ENCODE data around the gene GRID1. TPM values are rescaled to one million over a fixed set of nuclear protein-coding genes. Genes with fewer than 3 reads are reported as not detected.
"Not testable (repeated sequence)": the region's sequence is repeated elsewhere in the genome, so short reads cannot be mapped to it uniquely, and the experiment has no call there.

GRID1 gene
- total RNA-seq, 1 donor = not detected

DNA sequence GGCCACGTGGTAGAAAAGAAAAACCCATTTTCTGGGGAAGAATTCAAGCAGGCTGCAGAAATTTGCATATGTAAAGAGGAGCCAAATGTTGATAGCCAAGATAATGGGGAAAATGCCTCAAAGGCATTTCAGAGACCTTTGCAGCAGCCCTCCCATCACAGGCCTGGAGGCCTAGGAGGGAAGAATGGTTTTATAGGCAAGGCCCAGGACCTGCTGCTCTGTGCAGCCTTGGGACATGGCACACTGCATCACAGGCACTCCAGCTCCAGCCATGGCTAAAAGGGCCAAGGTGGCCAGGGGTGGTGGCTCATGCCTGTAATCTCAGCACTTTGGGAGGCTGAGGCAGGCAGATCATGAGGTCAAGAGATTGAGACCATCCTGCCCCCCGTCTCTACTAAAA is 128.5 kb downstream of the GRID1 start:
- H3K4me1 ChIP-seq (ENCODE audit: insufficient read depth, low read length) = peaks cover 13% of the 10 kb centered on the region
- not testable (repeated sequence) for H3K4me3 ChIP-seq (ENCODE audit: low read length); H3K27me3 ChIP-seq (ENCODE audit: insufficient read depth, low read length); H3K9me3 ChIP-seq (ENCODE audit: low read depth, low read length)

DNA sequence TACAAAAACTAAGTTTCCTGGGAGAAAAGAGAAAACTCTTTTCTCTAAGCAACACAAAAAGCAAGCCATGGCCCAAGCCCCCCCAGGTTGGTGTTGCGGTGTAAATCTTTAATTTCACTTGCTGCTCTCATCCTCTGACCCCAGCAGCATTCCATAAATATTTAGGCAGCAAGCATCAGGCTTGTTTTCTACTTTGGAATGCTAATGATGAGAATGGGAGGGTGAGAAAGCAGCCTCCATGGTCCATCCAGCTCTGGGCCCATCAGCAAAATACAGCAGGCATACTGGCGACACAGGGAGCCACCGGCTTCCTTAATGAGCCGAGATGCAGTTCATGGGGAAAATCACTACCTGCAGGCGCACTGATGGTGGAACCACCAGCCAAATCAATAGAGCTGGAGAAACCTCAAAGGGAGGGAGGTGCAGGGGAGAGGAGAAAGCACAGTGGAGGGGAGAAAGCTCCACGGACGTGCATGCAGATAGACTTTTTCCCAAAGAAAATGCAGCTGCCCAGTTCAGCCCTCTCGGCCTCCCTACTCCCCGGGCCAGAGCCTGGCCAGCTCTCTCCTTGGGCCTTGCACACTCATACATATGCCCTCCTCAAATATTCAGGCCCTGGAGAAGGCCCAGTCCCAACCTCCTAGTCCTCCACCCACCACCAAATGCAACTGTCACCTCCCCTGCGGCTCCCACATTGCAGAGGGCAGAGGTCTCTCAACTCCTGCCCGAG is 131.9 kb downstream of the GRID1 start:
- no peaks in the 10 kb centered on the region for H3K9me3 ChIP-seq (ENCODE audit: low read depth, low read length)
- H3K4me1 ChIP-seq (ENCODE audit: insufficient read depth, low read length) = peaks cover 13% of the 10 kb centered on the region
- H3K4me3 ChIP-seq (ENCODE audit: low read length) = no peak overlapping the region
- H3K27me3 ChIP-seq (ENCODE audit: insufficient read depth, low read length) = no peaks in the 10 kb centered on the region

DNA sequence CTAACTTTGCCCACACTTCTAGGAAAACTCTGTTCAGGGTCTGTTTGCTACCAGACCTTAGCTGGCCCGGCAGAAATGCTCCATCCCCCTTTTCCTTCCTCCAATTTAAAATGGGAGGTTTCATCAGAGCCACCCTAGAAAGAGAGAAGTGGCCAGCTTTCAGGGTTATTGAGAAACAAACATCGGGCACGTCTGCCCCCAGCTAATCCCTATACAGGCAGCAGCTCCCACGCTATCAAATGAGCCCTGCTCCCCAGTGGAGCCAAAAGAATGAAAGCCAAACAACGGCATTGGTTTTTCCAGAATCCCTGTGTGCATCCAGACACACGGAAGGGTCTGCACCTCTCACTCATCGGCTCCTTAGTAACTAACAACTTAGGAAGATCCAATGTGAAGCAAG is 132.5 kb downstream of the GRID1 start:
- no peak overlapping the region for H3K4me3 ChIP-seq (ENCODE audit: low read length)
- peaks cover 13% of the 10 kb centered on the region for H3K4me1 ChIP-seq (ENCODE audit: insufficient read depth, low read length)
- no peaks in the 10 kb centered on the region for H3K27me3 ChIP-seq (ENCODE audit: insufficient read depth, low read length)
- no peaks in the 10 kb centered on the region for H3K9me3 ChIP-seq (ENCODE audit: low read depth, low read length)

DNA sequence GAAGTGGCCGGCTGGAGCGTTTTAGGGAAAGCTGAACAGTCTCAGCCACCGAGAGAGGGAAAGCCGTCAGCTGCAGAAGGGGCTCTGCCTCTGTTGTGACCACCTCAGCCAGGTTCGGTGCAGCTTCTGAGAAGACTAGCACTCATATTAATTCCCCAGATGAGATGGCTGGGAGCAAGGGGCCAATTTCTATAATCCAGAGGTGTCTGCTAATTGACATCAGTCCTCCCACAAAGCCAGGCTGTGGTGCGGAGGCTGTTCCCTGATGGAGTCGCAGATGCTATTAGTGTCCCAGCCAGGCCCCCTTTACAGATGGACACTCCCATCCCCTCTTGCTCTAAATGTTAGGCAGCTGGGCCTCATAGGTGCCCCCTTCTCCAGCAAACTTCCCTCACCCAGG is 133.5 kb downstream of the GRID1 start:
- Histone ChIP-seq H3K9me3 (ENCODE audit: low read depth, low read length) (no peaks in the 10 kb centered on the region), H3K4me1 (ENCODE audit: insufficient read depth, low read length) (peaks cover 13% of the 10 kb centered on the region), H3K27me3 (ENCODE audit: insufficient read depth, low read length) (no peaks in the 10 kb centered on the region), H3K4me3 (ENCODE audit: low read length) (no peak overlapping the region)

DNA sequence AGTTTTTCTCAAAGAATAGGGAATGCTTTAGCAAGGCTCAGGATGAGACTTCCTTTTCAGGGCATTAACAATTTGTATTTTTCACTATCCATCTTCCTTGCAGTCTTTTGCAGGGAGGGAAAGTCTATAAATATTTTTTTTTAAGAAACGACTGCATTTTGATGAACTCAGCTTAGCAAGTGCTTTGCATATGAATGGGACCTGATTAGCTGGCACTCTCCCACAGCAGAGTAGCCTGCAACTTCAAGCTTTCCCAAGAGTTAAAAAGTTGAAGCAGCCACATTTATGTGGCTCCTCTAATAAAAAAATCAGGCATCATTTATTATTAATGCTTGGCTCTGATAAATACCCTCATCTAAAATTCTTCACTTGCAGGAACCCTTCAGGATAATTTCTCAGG is 134.0 kb downstream of the GRID1 start:
- no peak overlapping the region for H3K4me3 ChIP-seq (ENCODE audit: low read length)
- peaks cover 13% of the 10 kb centered on the region for H3K4me1 ChIP-seq (ENCODE audit: insufficient read depth, low read length)
- H3K27me3 ChIP-seq (ENCODE audit: insufficient read depth, low read length) = no peaks in the 10 kb centered on the region
- H3K9me3 ChIP-seq (ENCODE audit: low read depth, low read length) = no peaks in the 10 kb centered on the region

DNA sequence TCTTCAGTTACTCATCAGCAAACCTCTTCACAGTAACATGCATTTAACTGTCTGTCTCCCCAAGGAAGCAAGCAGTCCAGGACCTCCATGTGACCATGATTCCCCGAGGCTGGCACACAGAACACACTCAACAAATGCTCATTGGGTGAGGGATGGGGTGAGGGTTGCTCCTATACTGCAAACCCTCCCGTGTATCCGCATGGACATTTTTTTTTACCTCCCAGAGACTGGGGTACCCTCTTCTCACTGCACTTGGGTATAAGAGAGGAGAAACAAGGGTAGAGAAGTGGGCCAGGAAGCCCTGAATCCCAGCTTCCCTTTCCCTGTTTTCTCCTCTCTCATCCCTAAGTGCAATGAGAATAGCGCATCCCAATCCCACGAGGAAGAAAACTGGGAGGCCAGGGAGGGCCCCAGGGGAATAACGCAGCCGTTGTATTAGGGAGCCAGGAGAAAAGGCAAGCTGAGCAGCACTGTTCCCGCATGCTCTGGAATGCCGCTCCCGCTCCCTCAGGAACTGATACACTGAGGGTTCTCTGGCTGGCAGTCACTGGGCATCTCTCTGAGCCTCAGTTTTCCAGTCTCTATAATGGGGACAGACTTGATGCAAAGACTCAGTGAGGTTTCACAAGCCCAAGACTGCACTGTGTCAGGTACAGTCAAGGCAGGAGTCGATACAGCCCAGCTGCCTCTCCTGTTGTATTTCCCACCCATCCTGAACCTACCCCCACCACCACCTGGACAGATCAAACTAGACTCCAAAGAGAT is 134.6 kb downstream of the GRID1 start:
- peaks cover 13% of the 10 kb centered on the region for H3K4me1 ChIP-seq (ENCODE audit: insufficient read depth, low read length)
- no peak overlapping the region for H3K4me3 ChIP-seq (ENCODE audit: low read length)
- no peaks in the 10 kb centered on the region for H3K9me3 ChIP-seq (ENCODE audit: low read depth, low read length)
- no peaks in the 10 kb centered on the region for H3K27me3 ChIP-seq (ENCODE audit: insufficient read depth, low read length)

DNA sequence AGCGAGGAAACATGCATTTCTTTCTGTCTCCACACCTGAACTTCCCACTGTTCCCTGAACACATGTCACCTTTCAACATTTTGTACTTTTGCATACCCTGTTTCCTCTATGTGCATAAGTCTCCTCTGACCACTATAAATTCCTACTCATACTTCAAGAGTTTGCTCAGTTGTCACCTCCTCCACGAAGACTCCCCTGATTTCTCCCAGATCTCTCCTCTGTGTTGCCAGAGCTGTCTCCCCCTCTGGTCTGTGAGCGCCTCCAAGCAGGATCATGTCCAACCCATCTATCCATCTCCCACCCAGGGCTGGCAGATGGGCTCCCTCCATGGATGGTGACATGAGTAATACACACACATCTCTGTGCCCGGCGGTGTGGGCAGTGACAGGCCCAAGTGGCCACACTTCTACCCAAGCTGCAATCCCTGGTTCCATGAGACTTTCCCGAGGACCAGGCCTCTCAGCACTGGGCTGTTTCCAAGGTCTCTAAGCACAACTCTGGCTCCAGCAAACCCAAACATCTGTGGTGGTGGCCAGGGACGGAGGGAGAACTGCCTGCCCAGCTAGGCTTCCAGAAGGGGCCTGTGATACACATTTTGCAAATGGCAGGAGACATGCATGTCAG is 135.9 kb downstream of the GRID1 start:
- Histone ChIP-seq H3K4me1 (ENCODE audit: insufficient read depth, low read length) (peaks cover 15% of the 10 kb centered on the region), H3K9me3 (ENCODE audit: low read depth, low read length) (no peaks in the 10 kb centered on the region), H3K4me3 (ENCODE audit: low read length) (no peak overlapping the region), H3K27me3 (ENCODE audit: insufficient read depth, low read length) (no peaks in the 10 kb centered on the region)

DNA sequence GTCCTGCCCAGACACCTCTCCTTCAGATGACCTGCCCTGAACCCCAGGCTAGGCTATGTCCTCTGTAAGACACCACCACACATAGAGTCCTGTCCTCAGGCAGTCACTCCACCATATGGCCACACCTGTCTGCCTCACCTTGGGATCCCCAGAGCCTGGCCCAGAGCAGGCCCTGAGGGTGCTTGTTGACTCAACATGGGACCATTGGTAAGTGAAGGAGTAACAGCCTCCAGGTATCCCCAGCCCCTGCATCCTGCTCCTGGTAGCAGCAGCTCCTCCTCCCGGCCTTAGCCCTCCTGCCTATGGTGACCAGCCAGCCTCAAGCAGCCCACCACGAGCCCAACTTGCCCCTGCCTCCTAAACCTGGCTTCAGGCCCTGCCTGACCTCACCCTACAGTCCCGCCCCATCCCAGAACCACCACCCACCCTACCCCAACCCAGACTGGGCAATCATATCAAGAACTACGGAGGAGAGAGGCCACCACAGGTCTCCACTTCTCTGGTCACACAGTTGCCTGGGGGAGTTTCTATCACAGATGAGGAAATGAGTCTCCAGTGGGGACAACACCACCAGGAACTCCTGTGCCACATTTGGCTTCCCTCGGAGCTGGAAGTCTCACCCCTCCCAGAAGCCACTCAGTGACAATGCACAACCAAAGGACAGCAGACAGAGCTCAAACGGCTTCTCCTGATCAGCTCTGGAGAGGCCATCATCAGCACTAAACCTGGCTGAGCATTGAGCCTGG is 136.6 kb downstream of the GRID1 start:
- H3K4me1 ChIP-seq (ENCODE audit: insufficient read depth, low read length) = peaks cover 22% of the 10 kb centered on the region
- no peaks in the 10 kb centered on the region for H3K27me3 ChIP-seq (ENCODE audit: insufficient read depth, low read length)
- no peak overlapping the region for H3K4me3 ChIP-seq (ENCODE audit: low read length)
- no peaks in the 10 kb centered on the region for H3K9me3 ChIP-seq (ENCODE audit: low read depth, low read length)

DNA sequence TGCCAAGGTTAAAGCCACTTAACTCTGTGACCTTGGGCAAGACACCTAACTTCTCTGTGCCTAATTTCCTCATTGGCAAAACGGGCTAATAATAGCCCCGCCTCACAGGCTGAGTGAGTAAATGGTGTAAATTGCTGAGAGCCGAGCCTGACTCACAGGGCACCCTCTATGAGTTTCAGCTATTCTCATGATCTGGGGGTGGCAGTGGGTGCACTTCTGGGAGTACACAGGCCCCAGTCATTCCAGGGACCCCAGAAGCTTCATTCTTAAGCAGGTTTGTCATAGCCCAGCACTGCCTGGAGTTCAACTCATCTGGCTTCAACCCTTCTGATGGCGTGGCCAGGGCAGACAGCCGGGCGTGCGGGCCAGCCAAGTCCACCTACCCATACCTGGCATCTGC is 137.2 kb downstream of the GRID1 start:
- H3K4me1 ChIP-seq (ENCODE audit: insufficient read depth, low read length) = peaks cover 24% of the 10 kb centered on the region
- no peaks in the 10 kb centered on the region for H3K9me3 ChIP-seq (ENCODE audit: low read depth, low read length)
- no peaks in the 10 kb centered on the region for H3K27me3 ChIP-seq (ENCODE audit: insufficient read depth, low read length)
- H3K4me3 ChIP-seq (ENCODE audit: low read length) = no peak overlapping the region

DNA sequence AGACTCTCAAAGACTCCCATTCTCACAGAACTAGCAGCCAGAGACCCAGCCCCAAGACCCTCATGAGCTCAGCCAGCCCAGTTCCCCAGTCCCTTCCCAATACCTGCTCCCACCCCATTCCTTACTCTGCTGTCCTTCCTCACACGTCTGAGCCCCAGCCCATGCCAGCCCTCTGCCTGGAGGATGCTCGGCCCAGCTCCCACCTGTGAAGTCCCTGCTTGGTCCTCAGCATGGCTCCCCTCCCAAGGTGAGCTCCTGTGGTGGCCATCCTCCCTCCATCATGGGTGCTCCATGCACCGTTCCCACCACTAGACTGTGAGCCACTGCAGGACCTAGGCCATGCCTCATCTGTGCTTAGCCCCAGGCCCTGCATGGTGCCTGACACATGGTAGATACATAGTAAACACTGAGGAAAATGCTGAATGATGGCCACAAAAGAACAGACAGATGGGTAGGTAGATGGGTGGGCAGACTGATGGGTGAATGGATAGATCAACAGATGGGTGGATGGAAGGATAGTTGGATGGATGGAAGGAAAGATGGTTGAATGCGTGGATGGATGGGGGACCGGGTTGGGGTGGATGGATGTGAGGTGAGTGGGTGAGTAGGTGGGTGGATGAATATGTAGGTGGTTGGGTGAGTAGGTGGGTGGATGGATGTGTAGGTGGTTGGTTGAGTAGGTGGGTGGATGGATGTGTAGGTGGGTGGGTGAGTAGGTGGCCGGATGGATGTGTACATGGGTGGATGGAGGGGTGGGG is 138.9 kb downstream of the GRID1 start:
- peaks cover 13% of the 10 kb centered on the region for H3K4me1 ChIP-seq (ENCODE audit: insufficient read depth, low read length)
- no peaks in the 10 kb centered on the region for H3K27me3 ChIP-seq (ENCODE audit: insufficient read depth, low read length)
- no peak overlapping the region for H3K4me3 ChIP-seq (ENCODE audit: low read length)
- H3K9me3 ChIP-seq (ENCODE audit: low read depth, low read length) = no peaks in the 10 kb centered on the region

DNA sequence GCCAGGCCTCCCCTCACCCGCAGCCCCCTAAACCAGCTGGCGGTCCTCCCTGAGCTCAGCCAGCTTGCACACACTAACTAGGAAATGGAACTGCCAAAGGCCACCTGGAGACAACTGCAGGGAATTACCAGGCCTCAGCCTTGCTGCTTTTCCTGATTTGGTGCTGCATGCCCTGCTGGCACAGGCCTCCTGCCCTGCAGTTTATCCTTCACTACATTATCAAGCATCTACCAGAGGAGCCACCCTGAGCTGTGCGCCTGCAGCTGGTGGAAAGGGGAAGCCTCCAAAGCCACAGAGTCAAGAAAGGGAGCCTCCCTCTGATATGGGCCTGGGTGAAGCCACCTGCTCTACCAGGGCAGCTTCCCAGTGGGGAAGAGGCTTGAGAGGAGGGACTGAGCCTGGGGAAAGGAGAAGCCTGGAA is 139.8 kb downstream of the GRID1 start:
- no peak overlapping the region for H3K4me3 ChIP-seq (ENCODE audit: low read length)
- peaks cover 13% of the 10 kb centered on the region for H3K4me1 ChIP-seq (ENCODE audit: insufficient read depth, low read length)

DNA sequence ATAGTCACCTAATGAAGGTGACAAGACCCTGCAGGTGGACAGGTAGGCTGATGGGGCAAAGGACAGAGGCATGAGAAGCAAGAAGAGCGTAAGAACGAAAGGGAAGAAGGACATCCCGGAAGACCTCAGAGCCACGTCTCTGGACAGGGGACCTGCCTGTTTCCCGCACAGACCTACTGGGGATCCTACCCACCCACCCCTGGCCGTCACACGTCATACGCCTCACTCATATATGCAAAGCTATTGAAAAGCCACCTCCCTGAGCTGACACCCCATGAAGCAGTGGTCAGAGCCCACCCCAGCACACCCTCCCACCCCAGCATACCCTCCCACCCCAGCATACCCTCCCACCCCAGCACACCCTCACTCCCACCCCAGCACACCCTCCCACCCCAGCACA is 140.6 kb downstream of the GRID1 start:
- Histone ChIP-seq H3K4me3 (ENCODE audit: low read length) (no peak overlapping the region), H3K4me1 (ENCODE audit: insufficient read depth, low read length) (peaks cover 13% of the 10 kb centered on the region), H3K9me3 (ENCODE audit: low read depth, low read length) (no peaks in the 10 kb centered on the region), H3K27me3 (ENCODE audit: insufficient read depth, low read length) (no peaks in the 10 kb centered on the region)

More for the DNA sequence above, 139.8 kb downstream of the GRID1 start:
- Histone ChIP-seq H3K9me3 (ENCODE audit: low read depth, low read length) (no peaks in the 10 kb centered on the region), H3K27me3 (ENCODE audit: insufficient read depth, low read length) (no peaks in the 10 kb centered on the region)

DNA sequence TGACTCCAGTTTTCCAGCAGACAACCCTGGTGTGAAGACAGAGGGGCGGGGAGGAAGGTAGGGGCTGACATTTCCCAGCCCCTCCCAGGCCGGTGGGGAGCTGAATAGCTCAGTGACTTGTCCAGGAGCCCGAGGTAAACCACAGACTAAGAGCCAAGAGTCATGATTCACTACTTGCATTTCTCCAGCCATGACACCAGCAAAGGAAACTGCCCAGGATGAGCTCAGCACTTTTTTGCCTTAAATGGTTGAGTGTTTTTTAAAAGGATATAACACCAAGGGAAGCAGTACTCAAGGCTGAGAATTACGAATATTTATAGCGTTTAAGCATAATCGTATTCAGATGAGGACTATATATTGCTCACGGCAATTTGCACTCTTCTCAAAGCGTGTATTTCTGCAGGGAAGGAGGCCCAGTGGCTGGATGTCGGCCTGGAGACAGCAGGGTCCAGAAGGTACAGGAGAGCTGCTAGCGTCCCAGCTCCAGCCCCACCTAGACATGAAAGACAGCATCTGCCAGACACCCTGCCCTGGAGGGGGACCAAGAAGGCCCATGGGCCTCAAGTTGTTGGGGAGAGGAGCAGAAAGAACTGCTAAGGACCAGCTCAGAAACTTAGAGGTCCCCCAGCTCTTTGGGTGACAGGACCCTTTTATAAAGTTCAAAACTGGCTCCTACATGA is 141.4 kb downstream of the GRID1 start:
- Histone ChIP-seq H3K4me3 (ENCODE audit: low read length) (no peak overlapping the region), H3K9me3 (ENCODE audit: low read depth, low read length) (no peaks in the 10 kb centered on the region), H3K27me3 (ENCODE audit: insufficient read depth, low read length) (no peaks in the 10 kb centered on the region), H3K4me1 (ENCODE audit: insufficient read depth, low read length) (peaks cover 13% of the 10 kb centered on the region)
